ENCODE data around the gene ATP5PD.

ATP5PD gene

DNA sequence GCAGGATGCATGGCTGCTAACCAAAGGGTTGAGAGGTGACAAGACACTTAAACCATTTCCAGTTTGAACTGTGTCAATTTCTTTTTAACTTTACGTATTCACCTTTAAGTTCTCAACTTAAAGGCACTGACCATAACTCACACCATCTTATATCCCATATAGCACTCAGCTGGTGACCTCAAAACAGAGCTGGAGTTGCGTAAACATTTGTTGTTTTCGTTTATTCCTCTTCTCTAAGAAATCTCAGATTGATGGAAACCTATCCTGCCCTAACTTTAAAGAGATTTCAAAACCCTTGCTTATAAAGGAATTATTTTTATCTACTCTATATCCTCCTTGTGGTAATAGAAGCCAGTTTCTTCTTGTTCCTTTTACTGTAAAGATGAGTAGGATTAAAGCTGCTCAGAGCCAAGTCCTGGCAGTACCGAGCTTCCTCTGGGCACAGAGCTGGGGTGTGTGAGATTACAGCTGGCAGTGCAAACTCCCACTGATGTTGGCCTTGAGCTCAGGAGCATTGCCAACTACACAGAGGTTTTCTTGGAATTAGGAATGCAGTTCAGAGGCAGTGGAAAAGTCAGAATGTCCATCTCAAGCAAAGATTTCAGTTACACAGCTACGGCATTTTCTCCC lies 1.6 kb upstream of the ATP5PD start:
- TF ChIP-seq SIN3A (IDR thresholded peaks at IDR 0.05; ENCODE audit: borderline replicate concordance, insufficient read depth, low read length) = no peak
- no peak for TF ChIP-seq POLR2AphosphoS5 (IDR thresholded peaks at IDR 0.05; ENCODE audit: low read depth, low read length)
- no peak for TF ChIP-seq FOXP2 (optimal IDR thresholded peaks at IDR 0.05; ENCODE audit: borderline replicate concordance, extremely low read depth, extremely low read length, insufficient read depth)
- TF ChIP-seq REST (IDR thresholded peaks at IDR 0.05; ENCODE audit: insufficient read depth in 1 of 2, low read depth in 2 of 2, low read length in 2 of 2) = no peak
- TF ChIP-seq TAF1 (IDR thresholded peaks at IDR 0.05; ENCODE audit: borderline replicate concordance, insufficient read depth, low read length) = no peak

DNA sequence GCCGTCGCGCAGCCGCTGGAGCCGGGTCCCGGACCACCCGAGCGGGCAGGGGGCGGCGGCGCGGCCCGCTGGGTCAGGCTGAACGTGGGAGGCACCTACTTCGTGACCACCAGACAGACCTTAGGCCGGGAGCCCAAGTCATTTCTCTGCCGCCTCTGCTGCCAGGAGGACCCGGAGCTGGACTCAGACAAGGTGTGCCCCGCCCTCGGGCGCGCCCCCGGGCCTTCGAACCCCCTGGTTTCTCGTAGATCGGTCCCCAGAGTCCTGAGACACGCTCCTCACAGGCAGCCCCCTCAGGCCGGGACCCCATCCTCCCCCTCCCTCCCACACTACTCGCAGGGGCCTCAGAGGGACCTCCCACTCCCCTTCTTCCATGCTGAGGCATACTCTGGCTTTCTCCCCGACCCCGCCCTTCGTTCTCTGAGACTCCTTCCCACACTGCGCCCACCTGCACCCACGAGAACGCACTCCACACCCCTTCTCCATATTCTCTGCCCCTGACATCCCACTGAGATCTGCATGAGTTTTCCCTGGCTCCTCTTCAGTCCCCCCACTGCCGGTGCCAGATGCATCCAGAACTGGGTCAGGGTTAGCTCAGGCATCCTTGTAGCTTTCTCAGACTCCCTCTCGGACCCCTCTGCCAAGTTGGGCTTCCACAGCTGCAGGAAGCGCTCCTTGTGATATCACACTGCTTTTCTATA lies 779 bp upstream of the ATP5PD start:
- TF ChIP-seq POLR2AphosphoS5 (IDR thresholded peaks at IDR 0.05; ENCODE audit: low read depth, low read length) = no peak
- TF ChIP-seq SIN3A (IDR thresholded peaks at IDR 0.05; ENCODE audit: borderline replicate concordance, insufficient read depth, low read length) = no peak
- no peak for TF ChIP-seq FOXP2 (optimal IDR thresholded peaks at IDR 0.05; ENCODE audit: borderline replicate concordance, extremely low read depth, extremely low read length, insufficient read depth)
- TF ChIP-seq REST (IDR thresholded peaks at IDR 0.05; ENCODE audit: insufficient read depth in 1 of 2, low read depth in 2 of 2, low read length in 2 of 2) = no peak

- TF ChIP-seq REST (IDR thresholded peaks at IDR 0.05; ENCODE audit: insufficient read depth in 1 of 2, low read depth in 2 of 2, low read length in 2 of 2) (no peak), TAF1 (IDR thresholded peaks at IDR 0.05; ENCODE audit: borderline replicate concordance, insufficient read depth, low read length) (no peak), SIN3A (IDR thresholded peaks at IDR 0.05; ENCODE audit: borderline replicate concordance, insufficient read depth, low read length) (no peak), FOXP2 (optimal IDR thresholded peaks at IDR 0.05; ENCODE audit: borderline replicate concordance, extremely low read depth, extremely low read length, insufficient read depth) (no peak), POLR2AphosphoS5 (IDR thresholded peaks at IDR 0.05; ENCODE audit: low read depth, low read length) (no peak)
Observed at GRCh38 chr17:75044716-75045115, 2.1 kb downstream of the ATP5PD start.

GRCh38 chr17:75041656-75042280 lies 5.0 kb downstream of the ATP5PD start:
- TF ChIP-seq SIN3A (IDR thresholded peaks at IDR 0.05; ENCODE audit: borderline replicate concordance, insufficient read depth, low read length) = no peak
- no peak for TF ChIP-seq FOXP2 (optimal IDR thresholded peaks at IDR 0.05; ENCODE audit: borderline replicate concordance, extremely low read depth, extremely low read length, insufficient read depth)

DNA sequence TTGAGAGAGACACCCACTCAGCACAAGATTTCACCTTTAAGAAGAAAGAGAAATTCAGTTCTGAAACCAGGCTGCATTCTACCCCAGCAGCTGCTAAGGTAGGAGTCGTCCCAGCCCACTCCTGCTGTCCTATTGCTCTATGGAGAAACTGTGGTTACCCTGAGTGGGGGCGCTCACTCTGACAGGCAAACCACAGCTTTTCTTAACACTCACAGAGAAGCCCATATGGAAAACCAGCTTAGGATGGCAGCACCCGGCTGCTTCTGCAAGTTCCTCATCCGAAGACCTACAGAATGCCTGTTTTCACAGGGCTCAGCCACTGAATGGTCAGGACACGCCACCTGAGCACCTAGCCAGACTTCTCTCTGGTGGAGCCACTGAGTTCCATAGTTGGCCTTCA lies 7.5 kb downstream of the ATP5PD start:
- no peak for TF ChIP-seq FOXP2 (optimal IDR thresholded peaks at IDR 0.05; ENCODE audit: borderline replicate concordance, extremely low read depth, extremely low read length, insufficient read depth)
- no peak for TF ChIP-seq REST (IDR thresholded peaks at IDR 0.05; ENCODE audit: insufficient read depth in 1 of 2, low read depth in 2 of 2, low read length in 2 of 2)
- no peak for TF ChIP-seq SIN3A (IDR thresholded peaks at IDR 0.05; ENCODE audit: borderline replicate concordance, insufficient read depth, low read length)
- TF ChIP-seq POLR2AphosphoS5 (IDR thresholded peaks at IDR 0.05; ENCODE audit: low read depth, low read length) = no peak
- no peak for TF ChIP-seq TAF1 (IDR thresholded peaks at IDR 0.05; ENCODE audit: borderline replicate concordance, insufficient read depth, low read length)
